Measurements from ENCODE around the gene RNF223.

RNF223 gene

GRCh38 chr1:1090424-1091343 is 16.6 kb upstream of the RNF223 start:
- Histone ChIP-seq H3K4me3 (ENCODE audit: low read depth in 1 of 2, low read length in 2 of 2) (no peak overlapping the region), H3K27me3 (ENCODE audit: control insufficient read depth in 1 of 2, insufficient read depth in 2 of 2, low read length in 2 of 2) (no peaks in the 10 kb centered on the region), H3K4me1 (ENCODE audit: insufficient read depth, low read length) (no peaks in the 10 kb centered on the region), H3K9me3 (ENCODE audit: low read length) (no peaks in the 10 kb centered on the region), H3K9ac (ENCODE audit: low read length) (no peak overlapping the region), H3K36me3 (ENCODE audit: insufficient read depth, low read length) (no peaks in the 10 kb centered on the region), H3K27ac (ENCODE audit: low read depth, low read length) (no peak overlapping the region)

GRCh38 chr1:1089731-1090423 is 15.8 kb upstream of the RNF223 start:
- Histone ChIP-seq H3K27ac (ENCODE audit: low read depth, low read length) (no peak overlapping the region), H3K9me3 (ENCODE audit: low read length) (no peaks in the 10 kb centered on the region), H3K4me1 (ENCODE audit: insufficient read depth, low read length) (no peaks in the 10 kb centered on the region), H3K9ac (ENCODE audit: low read length) (no peak overlapping the region), H3K27me3 (ENCODE audit: control insufficient read depth in 1 of 2, insufficient read depth in 2 of 2, low read length in 2 of 2) (no peaks in the 10 kb centered on the region), H3K4me3 (ENCODE audit: low read depth in 1 of 2, low read length in 2 of 2) (no peak overlapping the region), H3K36me3 (ENCODE audit: insufficient read depth, low read length) (no peaks in the 10 kb centered on the region)

- no peak overlapping the region for H3K4me3 ChIP-seq (ENCODE audit: low read depth in 1 of 2, low read length in 2 of 2)
- no peak overlapping the region for H3K27ac ChIP-seq (ENCODE audit: low read depth, low read length)
- H3K9me3 ChIP-seq (ENCODE audit: low read length): no peaks in the 10 kb centered on the region
- H3K36me3 ChIP-seq (ENCODE audit: insufficient read depth, low read length): no peaks in the 10 kb centered on the region
- no peaks in the 10 kb centered on the region for H3K4me1 ChIP-seq (ENCODE audit: insufficient read depth, low read length)
- H3K27me3 ChIP-seq (ENCODE audit: control insufficient read depth in 1 of 2, insufficient read depth in 2 of 2, low read length in 2 of 2): no peaks in the 10 kb centered on the region
- no peak overlapping the region for H3K9ac ChIP-seq (ENCODE audit: low read length)
Observed at GRCh38 chr1:1088801-1089680, 14.9 kb upstream of the RNF223 start.

- Histone ChIP-seq H3K9ac (ENCODE audit: low read length) (no peak overlapping the region), H3K4me3 (ENCODE audit: low read depth in 1 of 2, low read length in 2 of 2) (no peak overlapping the region), H3K9me3 (ENCODE audit: low read length) (no peaks in the 10 kb centered on the region), H3K4me1 (ENCODE audit: insufficient read depth, low read length) (no peaks in the 10 kb centered on the region), H3K27ac (ENCODE audit: low read depth, low read length) (no peak overlapping the region), H3K36me3 (ENCODE audit: insufficient read depth, low read length) (no peaks in the 10 kb centered on the region), H3K27me3 (ENCODE audit: control insufficient read depth in 1 of 2, insufficient read depth in 2 of 2, low read length in 2 of 2) (no peaks in the 10 kb centered on the region)
Observed at GRCh38 chr1:1088029-1088800, 14.1 kb upstream of the RNF223 start.

GRCh38 chr1:1087351-1088028 is 13.4 kb upstream of the RNF223 start:
- Histone ChIP-seq H3K4me3 (ENCODE audit: low read depth in 1 of 2, low read length in 2 of 2) (no peak overlapping the region), H3K4me1 (ENCODE audit: insufficient read depth, low read length) (no peaks in the 10 kb centered on the region), H3K27me3 (ENCODE audit: control insufficient read depth in 1 of 2, insufficient read depth in 2 of 2, low read length in 2 of 2) (no peaks in the 10 kb centered on the region), H3K9ac (ENCODE audit: low read length) (no peak overlapping the region), H3K36me3 (ENCODE audit: insufficient read depth, low read length) (no peaks in the 10 kb centered on the region), H3K27ac (ENCODE audit: low read depth, low read length) (no peak overlapping the region), H3K9me3 (ENCODE audit: low read length) (no peaks in the 10 kb centered on the region)

GRCh38 chr1:1086911-1087341 is 12.8 kb upstream of the RNF223 start:
- Histone ChIP-seq H3K9ac (ENCODE audit: low read length) (no peak overlapping the region), H3K36me3 (ENCODE audit: insufficient read depth, low read length) (no peaks in the 10 kb centered on the region), H3K4me3 (ENCODE audit: low read depth in 1 of 2, low read length in 2 of 2) (no peak overlapping the region), H3K4me1 (ENCODE audit: insufficient read depth, low read length) (no peaks in the 10 kb centered on the region), H3K27me3 (ENCODE audit: control insufficient read depth in 1 of 2, insufficient read depth in 2 of 2, low read length in 2 of 2) (no peaks in the 10 kb centered on the region), H3K27ac (ENCODE audit: low read depth, low read length) (no peak overlapping the region), H3K9me3 (ENCODE audit: low read length) (no peaks in the 10 kb centered on the region)

- Histone ChIP-seq H3K36me3 (ENCODE audit: insufficient read depth, low read length) (no peaks in the 10 kb centered on the region), H3K9me3 (ENCODE audit: low read length) (no peaks in the 10 kb centered on the region), H3K4me3 (ENCODE audit: low read depth in 1 of 2, low read length in 2 of 2) (no peak overlapping the region), H3K27me3 (ENCODE audit: control insufficient read depth in 1 of 2, insufficient read depth in 2 of 2, low read length in 2 of 2) (no peaks in the 10 kb centered on the region), H3K4me1 (ENCODE audit: insufficient read depth, low read length) (no peaks in the 10 kb centered on the region), H3K27ac (ENCODE audit: low read depth, low read length) (no peak overlapping the region), H3K9ac (ENCODE audit: low read length) (no peak overlapping the region)
Observed at GRCh38 chr1:1085911-1086841, 12.1 kb upstream of the RNF223 start.

GRCh38 chr1:1085171-1085841 is 11.2 kb upstream of the RNF223 start:
- H3K4me1 ChIP-seq (ENCODE audit: insufficient read depth, low read length): peaks cover under 1% of the 10 kb centered on the region
- no peaks in the 10 kb centered on the region for H3K36me3 ChIP-seq (ENCODE audit: insufficient read depth, low read length)
- H3K9ac ChIP-seq (ENCODE audit: low read length): no peak overlapping the region
- no peak overlapping the region for H3K4me3 ChIP-seq (ENCODE audit: low read depth in 1 of 2, low read length in 2 of 2)
- no peaks in the 10 kb centered on the region for H3K9me3 ChIP-seq (ENCODE audit: low read length)
- H3K27ac ChIP-seq (ENCODE audit: low read depth, low read length): no peak overlapping the region
- H3K27me3 ChIP-seq (ENCODE audit: control insufficient read depth in 1 of 2, insufficient read depth in 2 of 2, low read length in 2 of 2): no peaks in the 10 kb centered on the region

- no peaks in the 10 kb centered on the region for H3K36me3 ChIP-seq (ENCODE audit: insufficient read depth, low read length)
- no peak overlapping the region for H3K4me3 ChIP-seq (ENCODE audit: low read depth in 1 of 2, low read length in 2 of 2)
- no peaks in the 10 kb centered on the region for H3K9me3 ChIP-seq (ENCODE audit: low read length)
- H3K27me3 ChIP-seq (ENCODE audit: control insufficient read depth in 1 of 2, insufficient read depth in 2 of 2, low read length in 2 of 2): no peaks in the 10 kb centered on the region
- no peak overlapping the region for H3K27ac ChIP-seq (ENCODE audit: low read depth, low read length)
- no peak overlapping the region for H3K9ac ChIP-seq (ENCODE audit: low read length)
- H3K4me1 ChIP-seq (ENCODE audit: insufficient read depth, low read length): peaks cover 8% of the 10 kb centered on the region
Observed at GRCh38 chr1:1084372-1085170, 10.5 kb upstream of the RNF223 start.

All from muscle layer of colon (tissue), 2 donors.